NCI-H2029 (cell line): ENCODE results near the gene CYSRT1.

Experiments used
- DNase-seq: peaks from one replicate; lab custom pipeline; 2025; lab: John Stamatoyannopoulos, UW

The CYSRT1 gene

GRCh38 chr9:137224830-137225694, at the start of gene CYSRT1:
CYSRT1 (plus strand) TSS chr9:137225174; CDS start chr9:137225622, 448 bp downstream.
- DNase-seq: no peak

GRCh38 chr9:137175345-137175961, 49.5 kb upstream of the CYSRT1 start:
- no peak for DNase-seq

- DNase-seq: peak; percentile 18
These were observed 48.4 kb upstream of the CYSRT1 start for GRCh38 chr9:137176302-137177182.

- DNase-seq: no peak
These were observed 46.6 kb upstream of the CYSRT1 start for GRCh38 chr9:137178201-137178938.

GRCh38 chr9:137178939-137179630, 45.9 kb upstream of the CYSRT1 start:
- no peak for DNase-seq

GRCh38 chr9:137179761-137180160, 45.2 kb upstream of the CYSRT1 start:
- DNase-seq: no peak

- no peak for DNase-seq
These were observed 44.5 kb upstream of the CYSRT1 start for GRCh38 chr9:137180491-137180890.

GRCh38 chr9:137181680-137182079, 43.3 kb upstream of the CYSRT1 start:
- no peak for DNase-seq

GRCh38 chr9:137182836-137183235, 42.1 kb upstream of the CYSRT1 start:
- DNase-seq: no peak

- no peak for DNase-seq
These were observed 40.9 kb upstream of the CYSRT1 start for GRCh38 chr9:137183980-137184595.

- DNase-seq: no peak
These were observed 39.9 kb upstream of the CYSRT1 start for GRCh38 chr9:137184881-137185660.

- no peak for DNase-seq
These were observed 39.1 kb upstream of the CYSRT1 start for GRCh38 chr9:137185921-137186320.

- DNase-seq: peak; percentile 38
These were observed 38.6 kb upstream of the CYSRT1 start for GRCh38 chr9:137186385-137186784.

GRCh38 chr9:137187386-137187785, 37.6 kb upstream of the CYSRT1 start:
- no peak for DNase-seq

- no peak for DNase-seq
These were observed 36.9 kb upstream of the CYSRT1 start for GRCh38 chr9:137188086-137188489.

- DNase-seq: peak; percentile 90
These were observed 36.3 kb upstream of the CYSRT1 start, which contains the start of the genes ANAPC2 and SSNA1 for GRCh38 chr9:137188490-137189296. ANAPC2 (minus strand) TSS chr9:137188560; CDS start chr9:137188532, 28 bp downstream. SSNA1 (plus strand) TSS chr9:137188676; CDS start chr9:137188727, 51 bp downstream.

GRCh38 chr9:137189297-137190295, 35.4 kb upstream of the CYSRT1 start:
- DNase-seq: no peak
